Cortex of kidney (tissue), 1 donor: ENCODE results near the gene MARK4.
"Not testable (repeated sequence)": the region's sequence is repeated elsewhere in the genome, so short reads cannot be mapped to it uniquely, and the experiment has no call there.

ENCODE experiments used
- DNase-seq: peaks from one replicate; lab custom pipeline; 2025; lab: John Stamatoyannopoulos, UW

MARK4 gene

DNA sequence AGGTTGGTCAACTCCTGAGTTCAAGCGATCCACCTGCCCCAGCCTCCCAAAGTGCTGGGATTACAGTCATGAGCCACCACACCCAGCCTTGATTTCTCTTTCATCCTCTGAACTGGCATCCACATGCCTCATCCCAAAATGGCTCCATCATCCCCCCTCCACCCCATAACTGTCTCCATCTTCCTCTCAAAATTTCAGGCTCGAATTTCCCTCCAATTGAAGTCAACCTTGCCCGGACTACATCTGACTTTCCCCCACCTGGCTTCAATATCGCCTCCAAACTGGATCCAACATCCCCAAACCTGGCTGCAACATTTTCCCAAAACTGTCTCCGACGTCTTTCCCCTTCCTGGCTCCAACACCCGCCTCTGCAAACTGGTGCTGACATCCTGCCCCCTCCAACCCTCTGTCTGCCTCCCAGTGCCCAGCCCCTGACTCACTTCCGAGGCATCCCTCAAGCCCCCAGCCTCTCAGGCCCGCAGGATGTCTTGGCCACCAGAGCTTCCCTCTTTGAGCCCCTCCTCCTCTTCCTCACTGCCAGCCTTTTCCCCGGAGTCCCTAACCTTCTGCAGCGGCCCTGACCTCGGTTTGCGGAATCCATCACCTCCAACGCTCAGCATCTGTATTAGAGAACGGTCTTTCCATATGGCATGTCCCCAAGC lies 6.8 kb upstream of the MARK4 start:
- no peak for DNase-seq

DNA sequence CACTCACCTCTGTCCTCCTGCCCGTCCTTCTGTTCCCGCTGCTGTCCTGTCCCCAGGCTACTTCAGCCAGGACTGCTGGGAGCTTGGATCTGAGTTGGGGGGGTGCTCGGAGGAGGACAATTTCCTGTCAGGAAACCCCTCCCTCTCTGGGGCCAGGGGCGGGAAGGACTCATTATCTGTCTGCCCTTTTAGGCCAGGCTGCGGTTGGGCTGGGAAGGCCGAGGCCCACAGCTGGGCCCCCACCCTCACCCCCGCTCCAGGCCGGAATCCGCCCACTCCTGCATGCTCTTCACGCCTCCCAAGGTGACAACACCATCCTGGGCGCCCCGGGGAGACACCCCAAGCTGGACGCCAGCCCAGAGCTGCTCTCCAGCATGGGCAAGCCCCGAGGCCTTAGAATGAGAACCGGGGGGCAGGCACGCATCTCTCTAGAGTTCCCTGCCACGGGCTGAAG lies 5.7 kb upstream of the MARK4 start, which contains the start of gene EXOC3L2:
EXOC3L2 (minus strand) TSS at position 74 of the 454 bp plus-strand sequence. CDS start 6,362 bp downstream, outside the sequence.
- no peak for DNase-seq

DNA sequence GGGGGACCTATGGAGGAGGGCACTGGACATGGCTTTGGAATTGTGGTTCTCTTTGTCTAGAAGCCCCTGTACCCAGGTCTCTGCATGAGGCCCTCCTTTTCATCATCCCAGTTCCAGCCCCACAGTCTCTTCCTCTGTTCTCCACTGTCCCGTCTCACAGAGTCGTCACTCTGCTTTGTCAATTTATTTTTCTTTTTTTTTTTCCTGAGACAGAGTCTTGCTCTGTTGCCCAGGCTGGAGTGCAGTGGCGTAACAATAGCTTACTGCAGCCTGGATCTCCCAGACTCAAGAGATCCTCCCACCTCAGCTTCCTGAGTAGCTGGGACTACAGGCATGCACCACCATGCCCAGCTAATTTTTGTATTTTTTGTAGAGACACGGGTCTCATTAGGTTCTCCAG lies 5.2 kb upstream of the MARK4 start:
- DNase-seq: no peak

DNA sequence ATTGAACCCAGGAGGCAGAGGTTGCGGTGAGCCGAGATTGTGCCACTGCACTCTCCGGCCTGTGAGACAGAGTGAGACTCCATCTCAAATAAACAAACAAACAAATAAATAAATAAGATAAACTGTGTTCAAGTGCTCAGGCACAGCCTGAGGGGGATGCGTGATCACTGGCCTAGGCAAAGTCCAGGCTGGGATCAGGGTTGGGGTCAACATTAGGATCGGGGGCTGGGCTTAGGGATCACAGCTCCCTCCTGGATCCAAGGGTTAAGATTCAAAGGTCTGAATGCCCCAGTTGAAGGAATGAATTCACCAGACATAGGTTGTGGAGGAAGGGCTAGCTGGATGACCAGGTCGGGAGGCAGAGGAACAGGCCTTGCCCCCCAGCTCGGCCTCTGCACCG lies 3.9 kb upstream of the MARK4 start:
- DNase-seq: no peak

DNA sequence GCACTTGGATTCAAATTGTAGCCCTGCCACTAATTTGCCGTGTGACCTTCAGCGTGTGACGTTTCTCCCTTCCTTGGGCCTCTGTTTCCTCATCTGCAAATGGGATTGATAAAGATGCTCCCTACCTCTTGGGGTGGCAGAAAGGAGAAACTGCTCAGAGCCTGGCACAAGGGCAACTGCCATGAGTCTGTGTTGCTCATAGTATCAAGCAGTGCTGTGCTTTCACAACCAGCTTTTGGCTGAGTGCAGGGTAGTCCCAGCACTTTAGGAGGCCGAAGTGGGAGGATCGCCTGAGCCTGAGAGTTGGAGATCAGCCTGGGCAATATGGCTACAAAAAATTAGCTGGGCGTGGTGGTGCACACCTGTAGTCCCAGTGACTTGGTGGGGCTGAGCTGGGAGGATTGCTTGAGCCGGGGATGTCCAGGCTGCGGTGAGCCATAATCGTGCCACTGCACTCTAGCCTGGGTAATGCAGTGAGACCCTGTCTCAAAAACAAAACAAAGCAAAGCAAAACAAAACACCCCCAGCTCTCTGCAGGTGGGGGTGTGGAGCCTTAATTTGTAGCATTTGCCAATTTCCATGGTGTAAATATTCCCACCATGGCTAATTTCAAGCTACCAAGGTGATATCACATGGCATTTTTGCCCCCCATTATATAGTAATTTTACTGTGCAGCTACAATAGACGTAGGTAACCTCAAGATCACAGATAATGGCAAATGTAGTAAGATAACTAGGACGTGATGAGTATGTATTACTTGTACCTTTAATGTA lies 1.6 kb upstream of the MARK4 start:
- no peak for DNase-seq

DNA sequence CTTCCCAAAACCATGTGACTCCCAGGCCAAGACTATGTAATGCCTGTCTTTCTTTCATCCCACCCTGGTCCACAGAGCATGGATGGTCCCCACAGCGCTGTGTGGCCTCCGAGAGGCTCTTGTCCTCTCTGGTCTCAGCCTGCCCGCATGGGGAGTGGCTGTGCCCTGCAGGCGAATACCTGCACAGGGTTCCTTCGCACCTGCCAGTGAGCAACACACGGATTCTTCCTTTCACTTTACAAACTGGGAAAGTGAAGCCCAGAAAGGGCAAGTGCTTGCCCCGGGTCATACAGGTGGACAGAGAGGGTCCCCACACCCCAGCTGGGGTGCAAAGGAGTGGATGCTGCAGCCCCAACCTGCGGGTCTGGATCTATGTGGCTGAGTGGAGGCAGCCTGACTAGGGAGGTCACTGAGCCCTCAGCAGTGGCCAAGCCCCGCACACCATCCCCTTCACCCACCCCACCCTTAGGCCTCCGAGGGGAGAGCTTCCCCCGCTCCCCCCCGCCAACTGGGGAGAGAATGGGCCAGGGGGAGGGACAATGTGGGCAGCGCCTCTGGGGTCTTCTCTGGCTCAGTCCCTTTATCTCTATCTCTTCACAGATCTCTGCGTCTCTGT lies 747 bp upstream of the MARK4 start:
- DNase-seq: no peak

DNA sequence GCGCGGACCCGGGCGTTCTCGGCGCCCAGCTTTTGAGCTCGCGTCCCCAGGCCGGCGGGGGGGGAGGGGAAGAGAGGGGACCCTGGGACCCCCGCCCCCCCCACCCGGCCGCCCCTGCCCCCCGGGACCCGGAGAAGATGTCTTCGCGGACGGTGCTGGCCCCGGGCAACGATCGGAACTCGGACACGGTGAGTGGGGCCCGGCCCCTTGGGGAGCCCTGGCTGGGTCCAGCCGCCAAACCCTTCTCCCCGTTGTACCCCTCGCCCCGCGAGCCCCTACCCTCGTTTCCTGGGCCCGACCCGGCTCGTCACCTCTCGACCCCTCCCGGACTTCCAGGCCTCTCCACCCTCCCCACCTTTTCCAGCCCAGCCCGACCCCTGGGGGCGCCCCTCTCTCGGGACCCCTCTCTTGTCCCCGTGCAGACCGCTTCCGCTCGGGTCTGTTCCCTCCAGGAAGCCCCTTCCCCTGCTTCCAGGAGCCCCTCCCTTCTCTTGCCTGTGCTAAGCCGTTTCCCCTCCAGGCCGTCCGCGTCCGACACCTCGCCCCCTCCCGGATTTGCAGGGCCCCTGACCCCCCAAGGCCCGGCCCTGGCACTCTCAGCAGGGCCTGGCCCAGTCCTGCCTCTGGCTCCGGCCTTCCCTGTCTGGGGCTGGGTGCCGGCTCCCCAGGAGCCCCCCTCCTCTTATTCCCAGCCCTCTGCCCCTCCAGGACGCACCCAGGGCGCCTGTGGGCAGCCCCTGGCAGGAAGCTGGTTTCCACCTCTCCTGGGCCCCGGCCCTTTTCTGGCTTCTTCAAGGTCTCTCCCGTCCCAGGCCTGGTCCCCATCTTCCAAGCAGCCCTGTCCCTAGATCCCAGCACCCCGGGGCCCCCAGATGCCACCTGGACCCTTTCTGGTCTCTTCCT lies 632 bp downstream of the MARK4 start:
- no peak for DNase-seq

DNA sequence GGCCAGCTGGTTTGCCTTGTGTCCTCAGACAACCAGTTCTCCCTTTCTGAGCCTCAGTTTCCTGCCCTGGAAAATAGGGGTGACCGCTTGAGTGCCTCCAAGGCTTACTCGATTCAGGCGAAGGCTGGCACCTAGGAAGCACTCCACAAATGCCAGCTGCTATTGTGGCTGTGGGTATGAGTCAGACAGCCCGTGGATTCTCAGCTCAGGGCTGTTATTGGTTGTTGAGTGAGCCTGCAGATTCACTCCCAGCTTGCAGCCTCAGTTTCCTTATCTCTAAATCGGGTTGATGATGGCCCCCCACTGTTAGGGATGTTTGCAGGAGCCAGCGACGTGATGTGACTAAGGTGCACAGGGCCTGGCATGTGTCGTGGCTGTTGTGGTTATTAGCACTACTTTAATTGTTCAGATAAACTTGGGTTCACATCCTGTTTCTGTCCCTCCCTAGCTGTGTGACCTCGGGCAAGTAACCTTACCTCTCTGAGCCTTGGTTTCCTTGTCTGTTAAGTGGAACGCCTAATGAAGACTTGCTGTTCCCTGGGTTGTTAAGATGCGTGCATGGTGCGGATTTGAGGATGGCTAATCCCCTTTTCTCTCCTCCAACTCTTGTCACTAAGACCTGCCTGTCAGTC lies 2.4 kb downstream of the MARK4 start:
- no peak for DNase-seq

DNA sequence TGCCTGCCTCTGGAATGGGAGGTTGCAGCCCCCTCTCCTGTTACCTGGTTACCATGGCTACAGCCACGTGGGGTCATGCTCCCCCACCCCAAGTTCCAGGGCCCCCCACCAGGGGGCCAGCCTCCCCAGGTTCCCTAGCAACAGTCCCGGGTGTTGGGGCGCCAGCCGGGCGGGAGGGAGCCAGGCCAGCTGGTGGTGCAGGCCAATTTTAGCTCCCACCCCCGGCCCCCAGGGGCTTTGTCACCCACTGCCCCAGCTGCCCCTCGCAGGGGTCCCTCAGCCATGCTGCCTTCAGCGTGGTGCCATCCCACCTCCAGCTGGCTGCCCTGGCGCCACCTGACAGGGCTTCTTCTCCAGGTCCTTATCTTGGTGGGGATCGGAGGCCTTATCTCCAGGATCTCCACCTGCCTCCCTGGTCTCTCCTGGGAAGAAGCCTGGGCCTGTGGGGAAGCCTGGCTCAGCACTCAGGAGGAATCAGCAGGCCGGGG lies 3.0 kb downstream of the MARK4 start:
- DNase-seq: no peak

DNA sequence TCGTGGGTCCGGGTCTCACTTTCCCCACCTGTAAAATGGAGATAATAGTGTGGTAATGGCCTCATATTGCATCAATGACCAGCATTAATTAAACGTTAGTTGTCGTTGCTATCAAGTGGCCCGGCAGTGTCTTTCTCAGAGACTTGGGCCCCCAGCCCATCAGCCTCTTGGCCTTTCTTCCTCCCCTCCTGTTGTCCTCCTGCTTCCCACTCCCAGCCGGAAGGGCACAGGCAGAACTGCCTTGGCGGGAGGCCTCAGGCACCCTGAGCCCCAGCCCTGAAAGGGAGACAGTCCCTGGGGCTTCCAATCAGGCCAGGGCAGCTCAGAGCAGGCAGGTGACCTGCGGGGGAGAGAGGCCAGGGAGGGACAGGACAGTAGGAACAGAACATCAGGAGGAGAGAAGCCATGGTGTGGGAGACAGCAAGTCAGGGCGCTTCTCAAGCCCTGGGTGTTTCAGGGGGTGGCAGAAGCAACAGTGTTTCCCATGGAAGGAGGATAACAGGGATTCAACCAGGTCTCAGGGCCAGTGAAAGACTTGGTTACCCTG lies 4.6 kb downstream of the MARK4 start:
- DNase-seq: no peak

DNA sequence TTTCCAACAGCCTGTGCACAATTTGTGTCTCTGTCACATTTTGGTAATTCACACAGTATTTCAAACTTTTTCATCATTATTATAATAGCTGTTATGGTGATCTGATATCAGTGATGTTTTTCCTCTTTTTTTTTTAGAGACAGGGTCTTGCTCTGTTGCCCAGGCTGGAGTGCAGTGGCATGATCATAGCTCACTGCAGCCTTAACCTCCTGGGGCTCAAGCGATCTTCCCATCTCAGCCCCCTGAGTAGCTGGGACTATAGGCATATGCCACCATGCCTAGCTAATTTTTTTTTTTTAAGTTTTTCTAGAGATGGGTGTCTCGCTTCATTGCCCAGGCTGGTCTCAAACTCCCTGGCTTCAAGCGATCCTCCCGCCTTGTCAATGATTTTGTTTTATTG lies 5.8 kb downstream of the MARK4 start:
- DNase-seq: no peak

DNA sequence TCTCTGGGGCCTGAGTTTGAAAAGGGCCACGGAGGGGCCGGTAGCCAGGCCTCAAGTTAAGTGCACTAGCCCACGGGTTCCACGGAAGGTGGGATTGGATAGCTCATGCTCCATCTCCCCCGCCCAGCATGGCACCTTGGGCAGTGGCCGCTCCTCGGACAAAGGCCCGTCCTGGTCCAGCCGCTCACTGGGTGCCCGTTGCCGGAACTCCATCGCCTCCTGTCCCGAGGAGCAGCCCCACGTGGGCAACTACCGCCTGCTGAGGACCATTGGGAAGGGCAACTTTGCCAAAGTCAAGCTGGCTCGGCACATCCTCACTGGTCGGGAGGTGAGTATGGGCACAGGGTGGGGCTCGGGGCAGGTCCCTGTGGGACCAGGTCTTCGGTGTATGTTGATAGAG lies 7.8 kb downstream of the MARK4 start:
- no peak for DNase-seq

DNA sequence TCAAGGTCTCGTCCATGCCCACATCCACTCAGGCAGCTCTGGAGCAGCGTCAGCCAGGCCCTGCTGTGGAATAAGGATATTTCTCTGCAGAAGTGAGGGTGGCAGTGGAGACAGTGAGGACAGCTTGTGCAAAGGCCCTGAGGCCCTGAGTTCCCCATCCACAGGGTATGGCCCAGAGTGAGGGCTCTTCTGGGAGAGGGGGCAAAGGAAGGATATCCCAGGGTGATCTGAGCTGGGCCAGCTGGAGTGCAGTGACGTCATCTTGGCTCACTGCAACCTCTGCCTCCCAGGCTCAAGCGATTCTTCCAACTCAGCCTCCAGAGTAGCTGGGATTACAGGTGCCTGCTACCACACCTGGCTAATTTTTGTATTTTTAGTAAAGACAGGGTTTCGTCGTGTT lies 11.5 kb downstream of the MARK4 start:
- DNase-seq: no peak

DNA sequence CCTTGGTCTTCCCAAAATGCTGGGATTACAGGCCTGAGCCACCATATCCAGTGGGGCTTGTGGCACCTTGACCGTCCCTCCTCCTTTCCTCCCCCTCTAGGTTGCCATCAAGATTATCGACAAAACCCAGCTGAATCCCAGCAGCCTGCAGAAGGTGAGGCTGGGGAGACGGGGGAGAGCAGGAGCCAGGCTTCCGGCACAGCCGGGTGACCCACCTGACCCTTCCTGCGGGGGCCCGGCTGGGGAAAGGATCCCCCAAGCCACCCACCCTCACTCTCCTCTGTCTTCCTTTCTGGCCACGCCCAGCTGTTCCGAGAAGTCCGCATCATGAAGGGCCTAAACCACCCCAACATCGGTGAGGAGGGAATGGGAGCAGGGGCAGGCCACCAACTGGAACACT lies 11.9 kb downstream of the MARK4 start:
- DNase-seq: no peak

DNA sequence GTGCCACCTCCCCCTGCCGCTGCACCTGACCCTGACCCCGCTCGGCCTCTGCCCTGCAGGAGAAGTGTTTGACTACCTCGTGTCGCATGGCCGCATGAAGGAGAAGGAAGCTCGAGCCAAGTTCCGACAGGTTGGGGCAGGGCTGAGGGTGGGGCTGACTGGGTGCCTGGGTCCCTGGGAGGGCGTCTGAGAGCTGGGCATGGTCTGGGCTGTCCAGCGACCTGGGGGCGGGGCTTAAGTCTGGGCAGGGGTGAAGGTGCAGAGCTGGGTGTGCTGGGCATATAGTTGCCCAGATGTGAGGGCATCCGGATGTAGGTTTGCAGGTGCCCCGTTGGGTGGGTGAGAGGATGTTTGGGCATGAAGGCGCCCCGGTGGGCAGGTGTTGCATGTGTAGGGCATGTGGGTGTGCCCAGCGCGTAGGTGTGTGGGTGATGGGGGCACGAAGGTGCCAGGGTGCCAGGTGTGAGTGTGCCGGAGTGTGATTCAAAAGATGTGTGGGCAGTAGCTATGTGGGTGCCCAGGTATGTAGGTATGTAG lies 13.8 kb downstream of the MARK4 start:
- DNase-seq: no peak

DNA sequence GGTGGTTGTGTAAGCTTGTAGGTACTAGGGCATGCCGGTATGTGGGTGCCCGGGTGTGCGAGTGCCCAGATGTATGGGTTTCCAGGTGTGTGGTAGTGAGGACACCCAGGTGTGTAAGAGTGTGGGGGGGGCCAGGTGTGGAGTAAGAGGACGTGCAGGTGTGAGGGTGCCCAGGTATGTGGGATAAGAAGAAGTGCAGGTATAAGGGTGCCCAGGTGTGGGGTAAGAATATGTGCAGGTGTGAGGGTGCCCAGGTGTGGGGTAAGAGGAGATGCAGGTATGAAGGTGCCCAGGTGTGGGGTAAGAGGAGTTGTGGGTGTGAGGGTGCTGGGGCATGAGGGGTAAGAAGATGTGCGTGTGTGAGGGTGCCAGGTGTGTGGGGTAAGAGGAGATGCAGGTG lies 14.3 kb downstream of the MARK4 start:
- no peak for DNase-seq

DNA sequence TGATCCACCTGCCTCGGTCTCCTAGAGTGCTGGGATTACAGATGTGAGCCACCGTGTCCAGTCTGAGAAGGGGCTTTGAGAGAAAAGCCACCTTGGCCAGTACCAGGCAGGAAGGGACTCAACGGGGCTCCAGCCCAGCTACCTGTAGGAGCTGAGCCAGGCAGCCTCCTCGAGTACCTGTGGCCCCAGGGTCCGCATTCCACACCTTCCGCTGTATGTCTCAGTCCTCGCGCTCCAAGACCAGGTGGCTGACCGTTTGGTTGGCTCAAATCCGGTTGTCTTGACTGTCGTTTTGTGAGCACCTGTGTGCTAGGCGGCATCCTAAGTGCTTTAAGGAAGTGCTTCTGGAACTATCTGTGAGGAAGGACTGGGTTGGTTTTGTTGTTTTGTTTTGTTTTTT lies 16.2 kb downstream of the MARK4 start:
- DNase-seq: no peak

DNA sequence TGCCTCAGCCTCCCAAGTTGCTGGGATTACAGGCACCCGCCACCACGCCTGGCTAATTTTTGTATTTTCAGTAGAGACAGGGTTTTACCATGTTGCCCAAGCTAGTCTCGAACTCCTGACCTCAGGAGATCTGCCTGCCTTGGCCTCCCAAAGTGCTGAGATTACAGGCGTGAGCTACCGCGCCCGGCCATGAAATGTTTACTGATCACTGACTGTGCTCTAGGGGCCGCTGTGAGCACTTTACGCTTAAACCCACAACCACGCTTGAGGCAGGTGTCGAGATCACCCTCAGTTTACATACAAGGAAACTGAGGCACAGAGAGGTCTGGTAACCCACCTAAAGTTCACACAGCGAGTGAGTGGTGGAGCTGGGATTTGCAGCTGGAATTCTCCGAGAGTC lies 18.9 kb downstream of the MARK4 start:
- DNase-seq: not testable (repeated sequence)

DNA sequence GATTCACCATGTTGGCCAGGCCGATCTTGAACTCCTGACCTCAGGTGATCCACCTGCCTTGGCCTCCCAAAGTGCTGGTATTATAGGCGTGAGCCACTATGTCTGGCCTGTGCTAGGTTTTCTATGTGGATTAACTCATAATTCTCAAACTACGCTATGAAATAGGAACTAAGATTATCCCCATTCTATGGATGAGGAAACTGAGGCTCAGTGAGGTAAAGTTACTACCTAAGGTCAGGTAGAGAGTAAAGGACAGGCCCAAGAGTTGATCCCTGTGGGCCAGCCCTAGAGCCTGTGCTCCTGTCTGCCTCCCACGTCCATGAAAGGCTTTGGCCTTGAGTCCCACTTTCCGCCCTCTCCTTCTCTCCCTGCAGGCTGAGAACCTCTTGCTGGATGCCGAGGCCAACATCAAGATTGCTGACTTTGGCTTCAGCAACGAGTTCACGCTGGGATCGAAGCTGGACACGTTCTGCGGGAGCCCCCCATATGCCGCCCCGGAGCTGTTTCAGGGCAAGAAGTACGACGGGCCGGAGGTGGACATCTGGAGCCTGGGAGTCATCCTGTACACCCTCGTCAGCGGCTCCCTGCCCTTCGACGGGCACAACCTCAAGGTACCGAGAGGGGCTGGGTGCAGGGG lies 20.1 kb downstream of the MARK4 start:
- no peak for DNase-seq

DNA sequence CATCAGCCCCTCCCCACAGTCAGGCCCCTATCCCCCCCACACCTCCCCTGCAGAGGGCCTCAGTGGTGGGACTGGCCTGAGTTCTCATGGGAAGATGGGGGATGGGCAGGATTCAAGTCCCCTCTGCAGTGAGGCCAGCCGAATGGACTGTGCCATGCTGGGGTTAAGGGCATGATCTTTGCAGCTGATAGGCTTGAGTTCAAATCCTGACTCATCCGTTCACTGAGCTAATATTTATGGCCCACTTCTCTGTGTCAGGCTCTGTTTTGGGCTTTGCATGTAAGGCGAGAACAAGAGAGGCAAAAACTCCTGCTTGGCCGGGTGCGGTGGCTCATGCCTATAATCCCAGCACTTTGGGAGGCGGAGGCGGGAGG lies 20.7 kb downstream of the MARK4 start:
- no peak for DNase-seq

DNA sequence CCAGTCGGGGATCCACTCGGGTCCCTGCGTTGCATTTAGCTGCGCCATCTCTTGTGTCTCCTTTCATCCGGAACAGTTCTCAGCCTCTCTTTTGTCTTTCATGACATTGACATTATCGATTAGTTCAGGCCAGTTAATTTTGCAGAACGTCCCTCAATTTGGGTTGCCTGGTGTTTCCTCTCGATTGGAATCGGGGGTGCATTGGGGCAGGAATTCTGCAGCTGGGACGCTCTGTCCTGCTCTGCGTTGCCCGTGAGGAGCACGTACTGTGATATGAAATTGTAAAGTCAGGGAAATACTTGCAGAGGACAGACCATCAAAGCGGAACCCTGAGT lies 22.4 kb downstream of the MARK4 start:
- no peak for DNase-seq
